Loucy (cell line): ENCODE data around the gene PCNT.

ENCODE experiments used
- H2AFZ ChIP-seq: fragments of 200-600 bp; sonication (generic); 2 replicates; pipeline ENCODE4 v1.6.0; 2016; ENCODE audit warnings: antibody characterized with exemption, mild to moderate bottlenecking, low read length, moderate library complexity
- H3F3A ChIP-seq: fragments of 200-600 bp; 2 replicates; pipeline ENCODE4 v1.6.0; 2016; ENCODE audit warnings: antibody characterized with exemption, low read depth, mild to moderate bottlenecking
- H3K27me3 ChIP-seq: fragments of 200-600 bp; sonication (generic); 2 replicates; pipeline ENCODE4 v1.6.1; 2014; ENCODE audit warnings: low read length, mild to moderate bottlenecking; ENCODE audit not compliant: insufficient read depth, poor library complexity, severe bottlenecking
- H3K36me3 ChIP-seq: fragments of 200-600 bp; sonication (generic); 2 replicates; pipeline ENCODE4 v1.6.1; 2016; ENCODE audit warnings: low read length; ENCODE audit not compliant: insufficient read depth
- H3K4me1 ChIP-seq: fragments of 200-600 bp; sonication (generic); 2 replicates; pipeline ENCODE4 v1.5.1; 2014; ENCODE audit warnings: low read length, mild to moderate bottlenecking; ENCODE audit not compliant: insufficient read depth, poor library complexity, severe bottlenecking
- H3K4me2 ChIP-seq: fragments of 200-600 bp; sonication (generic); 2 replicates; pipeline ENCODE4 v1.6.0; 2014; ENCODE audit warnings: antibody characterized with exemption, low read length, low read depth, mild to moderate bottlenecking; ENCODE audit not compliant: poor library complexity, severe bottlenecking
- H3K4me3 ChIP-seq: fragments of 200-600 bp; sonication (generic); 2 replicates; pipeline ENCODE4 v1.5.1; 2014; ENCODE audit warnings: low read length, mild to moderate bottlenecking, mixed read lengths; ENCODE audit not compliant: poor library complexity, severe bottlenecking
- H3K79me2 ChIP-seq: fragments of 200-600 bp; sonication (generic); 2 replicates; pipeline ENCODE4 v1.6.1; 2014; ENCODE audit warnings: low read length; ENCODE audit not compliant: insufficient read depth
- H3K9ac ChIP-seq: fragments of 200-600 bp; sonication (generic); 2 replicates; pipeline ENCODE4 v1.6.0; 2014; ENCODE audit warnings: mild to moderate bottlenecking, low read depth, low read length, moderate library complexity; ENCODE audit not compliant: poor library complexity, severe bottlenecking
- H3K9me2 ChIP-seq: fragments of 200-600 bp; sonication (generic); replicated peaks from 2 replicates; pipeline ENCODE4 v1.6.1; 2016; ENCODE audit warnings: low read depth, low read length, mixed read lengths
- H3K9me3 ChIP-seq: fragments of 200-600 bp; sonication (generic); 2 replicates; pipeline ENCODE4 v1.6.1; 2014; ENCODE audit warnings: mild to moderate bottlenecking, antibody characterized with exemption, low read length, low read depth; ENCODE audit not compliant: insufficient read depth
- H4K20me1 ChIP-seq: fragments of 200-600 bp; sonication (generic); 2 replicates; pipeline ENCODE4 v1.6.0; 2014; ENCODE audit warnings: antibody characterized with exemption, low read length, mild to moderate bottlenecking; ENCODE audit not compliant: insufficient read depth, poor library complexity, severe bottlenecking
- CTCF ChIP-seq: fragments of 200-600 bp; sonication (generic); conservative IDR thresholded peaks from 2 replicates; pipeline ENCODE4 v1.5.1; 2014; ENCODE audit warnings: mild to moderate bottlenecking, antibody characterized with exemption, low read length
- EZH2phosphoT487 ChIP-seq: fragments of 200-600 bp; IDR thresholded peaks from 2 replicates; pipeline ENCODE4 v1.6.1; 2018; ENCODE audit warnings: antibody characterized with exemption, mild to moderate bottlenecking, moderate library complexity, borderline replicate concordance

The PCNT gene

GRCh38 chr21:46412521-46413364 is 88.8 kb downstream of the PCNT start:
- H3K4me2 ChIP-seq: no peak overlapping the region
- H3K4me1 ChIP-seq: no peaks in the 10 kb centered on the region
- H3K9me3 ChIP-seq: no peaks in the 10 kb centered on the region
- no peaks in the 10 kb centered on the region for H3K79me2 ChIP-seq
- no peak overlapping the region for H3K4me3 ChIP-seq
- H2AFZ ChIP-seq: no peak overlapping the region
- H4K20me1 ChIP-seq: no peaks in the 10 kb centered on the region
- H3K9ac ChIP-seq: no peak overlapping the region
- no peaks in the 10 kb centered on the region for H3F3A ChIP-seq
- H3K27me3 ChIP-seq: no peaks in the 10 kb centered on the region
- TF ChIP-seq CTCF (no peak), EZH2phosphoT487 (no peak)
- peaks cover 52% of the 10 kb centered on the region; the same call in 1 of the 2 replicates for H3K36me3 ChIP-seq
- H3K9me2 ChIP-seq: no peaks in the 10 kb centered on the region

DNA sequence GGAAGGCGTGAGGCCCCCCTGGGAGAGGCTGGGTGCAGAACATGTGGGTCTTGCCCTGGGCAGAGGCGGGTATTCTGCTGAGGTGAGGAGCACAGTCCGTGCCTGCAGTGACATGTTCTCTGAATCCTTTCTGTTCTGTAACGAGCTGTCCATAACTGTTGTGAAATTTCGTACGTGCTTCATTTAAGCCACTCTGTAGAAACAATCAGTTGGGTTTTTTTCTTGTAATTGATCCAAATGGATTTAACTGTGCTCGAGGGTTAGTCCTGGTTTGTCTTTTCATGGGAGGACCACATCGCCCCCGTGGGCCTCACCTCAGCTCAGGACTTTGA is 89.4 kb downstream of the PCNT start:
- H4K20me1 ChIP-seq: no peaks in the 10 kb centered on the region
- no peak overlapping the region for H3K4me3 ChIP-seq
- no peaks in the 10 kb centered on the region for H3K27me3 ChIP-seq
- no peaks in the 10 kb centered on the region for H3F3A ChIP-seq
- no peaks in the 10 kb centered on the region for H3K9me3 ChIP-seq
- H3K9ac ChIP-seq: no peak overlapping the region
- TF ChIP-seq EZH2phosphoT487: no peak
- TF ChIP-seq CTCF: no peak
- no peak overlapping the region for H2AFZ ChIP-seq
- H3K9me2 ChIP-seq: no peaks in the 10 kb centered on the region
- no peaks in the 10 kb centered on the region for H3K79me2 ChIP-seq
- H3K36me3 ChIP-seq: peaks cover 58% of the 10 kb centered on the region; the same call in 1 of the 2 replicates
- no peaks in the 10 kb centered on the region for H3K4me1 ChIP-seq
- H3K4me2 ChIP-seq: no peak overlapping the region

DNA sequence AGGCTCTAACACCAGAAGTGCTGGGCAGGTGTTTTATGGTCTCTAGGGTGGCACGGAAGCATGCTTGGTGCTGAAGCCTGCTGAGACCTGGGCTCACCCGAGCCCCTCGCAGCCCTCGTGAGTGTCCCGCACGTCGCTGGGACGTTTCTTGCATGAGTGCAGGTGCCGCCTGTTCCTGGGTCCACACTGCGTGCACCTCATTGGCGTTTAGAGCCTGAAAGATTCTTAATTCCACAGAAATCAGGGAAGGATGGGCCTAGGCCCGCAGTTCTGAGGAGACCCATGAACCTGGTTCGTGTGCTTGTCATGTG is 91.0 kb downstream of the PCNT start:
- Histone ChIP-seq H3K4me3 (no peak overlapping the region), H3K9me2 (no peaks in the 10 kb centered on the region), H3K9me3 (no peaks in the 10 kb centered on the region), H3F3A (no peaks in the 10 kb centered on the region), H3K27me3 (no peaks in the 10 kb centered on the region), H3K36me3 (peaks cover 63% of the 10 kb centered on the region; the same call in 1 of the 2 replicates), H2AFZ (no peak overlapping the region), H3K4me2 (no peak overlapping the region), H3K79me2 (no peaks in the 10 kb centered on the region), H4K20me1 (no peaks in the 10 kb centered on the region), H3K9ac (no peak overlapping the region), H3K4me1 (no peaks in the 10 kb centered on the region)
- TF ChIP-seq CTCF (no peak), EZH2phosphoT487 (no peak)
